HepG2 (cell line): ENCODE measurements around the gene CCDC85C. TPM values are rescaled to one million over a fixed set of nuclear protein-coding genes. Genes with fewer than 3 reads are reported as not detected.

Source experiments
- AHDC1 ChIP-seq: sonication (generic); formaldehyde crosslinking; IDR thresholded peaks from 2 replicates; pipeline ENCODE4 v1.5.1; 2020; ENCODE audit warnings: mild to moderate bottlenecking, missing genetic modification reagents, borderline replicate concordance
- ARID5B ChIP-seq: IDR thresholded peaks from 2 replicates; pipeline ENCODE4 v1.4.0; 2020; ENCODE audit warnings: mild to moderate bottlenecking, missing genetic modification reagents
- ERF ChIP-seq: IDR thresholded peaks from 2 replicates; pipeline ENCODE4 v1.6.1; 2018; ENCODE audit warnings: missing biosample characterization, missing genetic modification reagents
- GMEB1 ChIP-seq: sonication (generic); formaldehyde crosslinking; IDR thresholded peaks from 2 replicates; pipeline ENCODE4 v1.5.1; 2020; ENCODE audit warnings: missing genetic modification reagents, mild to moderate bottlenecking, borderline replicate concordance
- KLF16 ChIP-seq, 2 experiments: sonication (generic) in 1 of 2; formaldehyde crosslinking in 1 of 2; IDR thresholded peaks; 2 replicates each; pipeline versions ENCODE4 v1.6.1 to v1.8.0; 2016 to 2023; ENCODE audit warnings: missing genetic modification reagents in 2 of 2, missing compliant biosample characterization in 1 of 2
- MLX ChIP-seq: IDR thresholded peaks from 2 replicates; pipeline ENCODE4 v1.6.1; 2016
- POGZ ChIP-seq: sonication (generic); formaldehyde crosslinking; IDR thresholded peaks from 2 replicates; pipeline ENCODE4 v1.4.0; 2020; ENCODE audit warnings: mild to moderate bottlenecking, missing genetic modification reagents
- THRA ChIP-seq: sonication (generic); formaldehyde crosslinking; IDR thresholded peaks from 2 replicates; pipeline ENCODE4 v1.4.0; 2020; ENCODE audit warnings: missing genetic modification reagents, borderline replicate concordance
- XRCC5 ChIP-seq: fragments of 200-400 bp; formaldehyde crosslinking; optimal IDR thresholded peaks from 2 replicates; pipeline ENCODE3; 2017; ENCODE audit warnings: mild to moderate bottlenecking, low read length
- ZNF251 ChIP-seq: sonication (generic); formaldehyde crosslinking; IDR thresholded peaks from 2 replicates; pipeline ENCODE4 v1.9.0; 2021; ENCODE audit warnings: mild to moderate bottlenecking, missing genetic modification reagents
- ZNF598 ChIP-seq: sonication (generic); formaldehyde crosslinking; IDR thresholded peaks from 2 replicates; pipeline ENCODE4 v1.5.1; 2020; ENCODE audit warnings: mild to moderate bottlenecking, missing genetic modification reagents, borderline replicate concordance
- ZNF607 ChIP-seq: sonication (generic); formaldehyde crosslinking; IDR thresholded peaks from 2 replicates; pipeline ENCODE4 v1.5.1; 2020; ENCODE audit warnings: missing genetic modification reagents, mild to moderate bottlenecking, borderline replicate concordance
- polyA plus RNA-seq, 8 experiments: library from polyadenylated mRNA; depleted of rRNA in 3 of 8; stranded (reverse) in 7 of 8; unstranded in 1 of 8; fragments of >200 nt; fragmentation: Illumina TruSeq in 4 of 8; extraction: Trizol in 4 of 8; gene quantifications; 2 replicates each; pipeline versions ENCODE4 v1.2.1 to v1.2.3, GENCODE V29; 2011 to 2016; ENCODE audit warnings: low read depth in 4 of 8, missing spikeins in 1 of 8, mixed read lengths in 1 of 8; ENCODE audit not compliant: insufficient read depth in 1 of 8
- total RNA-seq, 5 experiments: library from RNA; depleted of rRNA; stranded (reverse); fragments of >200 nt; fragmentation: Illumina TruSeq; extraction: Trizol; gene quantifications; 2 replicates each; pipeline ENCODE4 v1.2.3, GENCODE V29; 2016; ENCODE audit warnings: low read depth in 1 of 5

CCDC85C gene
- total and polyA plus RNA-seq, 2 of the 13 experiments (the other 11 are each of a cell fraction or from before 2014, with no cell fraction given): 18.8 to 43.8 TPM

GRCh38 chr14:99566390-99567354 lies 37.3 kb downstream of the CCDC85C start (continued):
- peak; percentile 86 for TF ChIP-seq ARID5B (CRISPR knock-in tag)
- no peak for TF ChIP-seq ZNF251 (CRISPR knock-in tag)
- TF ChIP-seq KLF16 (CRISPR knock-in tag; IDR thresholded peaks at IDR 0.05): peak in 1 of 2 experiments; percentile 63; a peak in 1 of 4 replicates
- 0 out of 2 replicates have a peak, but pooled peaks have one; percentile 36 for TF ChIP-seq ZNF598 (CRISPR knock-in tag)
- peak; percentile 76; the same call in 1 of the 2 replicates for TF ChIP-seq AHDC1
- TF ChIP-seq MLX (CRISPR knock-in tag): peak; percentile 83
- TF ChIP-seq ZNF607 (CRISPR knock-in tag): peak; percentile 82; the same call in 1 of the 2 replicates
- TF ChIP-seq POGZ (CRISPR knock-in tag): peak; percentile 60; the same call in 1 of the 2 replicates
- TF ChIP-seq ERF (CRISPR knock-in tag): peak; percentile 65; the same call in 1 of the 2 replicates
- peak; percentile 83; the same call in 1 of the 2 replicates for TF ChIP-seq THRA (CRISPR knock-in tag)
- TF ChIP-seq XRCC5: no peak
- peak; percentile 11; the same call in 1 of the 2 replicates for TF ChIP-seq GMEB1 (CRISPR knock-in tag)
